Measurements from ENCODE around the gene OTOF.

OTOF gene

DNA sequence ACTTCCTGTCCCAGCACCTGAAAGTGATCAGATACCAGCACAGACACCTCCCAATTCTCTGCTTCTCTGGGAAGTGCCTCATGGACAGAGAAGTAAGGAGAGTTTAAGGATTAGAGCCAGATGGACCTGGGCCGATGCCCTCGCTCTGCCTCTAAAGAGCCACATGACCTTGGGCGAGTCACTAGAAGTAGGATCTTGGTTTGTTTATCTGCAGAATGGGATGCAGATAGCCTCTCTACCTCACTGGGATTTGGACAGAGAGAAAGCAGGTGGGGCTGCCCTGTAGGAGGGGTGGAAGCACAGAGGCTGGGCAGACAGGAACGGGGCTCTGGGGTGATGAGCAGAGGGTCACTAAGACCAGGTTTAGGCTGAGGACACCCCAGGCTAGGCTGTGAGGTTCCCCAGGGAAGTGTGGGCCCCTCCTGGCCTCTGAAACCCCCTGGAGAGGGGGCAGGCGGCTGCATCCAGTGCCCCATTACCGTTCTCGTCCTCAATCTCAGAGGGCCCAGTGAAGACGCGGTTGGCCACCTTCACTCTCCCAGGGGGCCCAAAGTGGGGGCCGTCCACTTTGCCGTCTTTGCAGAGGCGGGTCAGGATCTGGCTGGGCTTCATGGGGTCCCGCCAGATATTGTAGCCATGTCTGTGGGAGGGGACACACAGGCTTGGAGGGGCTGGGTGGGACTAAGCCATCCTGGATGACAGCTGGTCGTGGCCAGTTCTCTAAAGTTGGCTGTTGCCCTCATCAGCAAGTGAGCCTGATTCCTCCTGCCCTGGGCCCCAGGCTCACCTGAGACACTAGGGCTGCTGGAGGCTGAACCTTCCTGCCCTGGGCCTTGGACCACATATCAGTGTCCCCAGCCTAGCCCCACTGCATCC lies 13.3 kb downstream of the OTOF start:
- no peak for DNase-seq (ENCODE audit: low read depth)

DNA sequence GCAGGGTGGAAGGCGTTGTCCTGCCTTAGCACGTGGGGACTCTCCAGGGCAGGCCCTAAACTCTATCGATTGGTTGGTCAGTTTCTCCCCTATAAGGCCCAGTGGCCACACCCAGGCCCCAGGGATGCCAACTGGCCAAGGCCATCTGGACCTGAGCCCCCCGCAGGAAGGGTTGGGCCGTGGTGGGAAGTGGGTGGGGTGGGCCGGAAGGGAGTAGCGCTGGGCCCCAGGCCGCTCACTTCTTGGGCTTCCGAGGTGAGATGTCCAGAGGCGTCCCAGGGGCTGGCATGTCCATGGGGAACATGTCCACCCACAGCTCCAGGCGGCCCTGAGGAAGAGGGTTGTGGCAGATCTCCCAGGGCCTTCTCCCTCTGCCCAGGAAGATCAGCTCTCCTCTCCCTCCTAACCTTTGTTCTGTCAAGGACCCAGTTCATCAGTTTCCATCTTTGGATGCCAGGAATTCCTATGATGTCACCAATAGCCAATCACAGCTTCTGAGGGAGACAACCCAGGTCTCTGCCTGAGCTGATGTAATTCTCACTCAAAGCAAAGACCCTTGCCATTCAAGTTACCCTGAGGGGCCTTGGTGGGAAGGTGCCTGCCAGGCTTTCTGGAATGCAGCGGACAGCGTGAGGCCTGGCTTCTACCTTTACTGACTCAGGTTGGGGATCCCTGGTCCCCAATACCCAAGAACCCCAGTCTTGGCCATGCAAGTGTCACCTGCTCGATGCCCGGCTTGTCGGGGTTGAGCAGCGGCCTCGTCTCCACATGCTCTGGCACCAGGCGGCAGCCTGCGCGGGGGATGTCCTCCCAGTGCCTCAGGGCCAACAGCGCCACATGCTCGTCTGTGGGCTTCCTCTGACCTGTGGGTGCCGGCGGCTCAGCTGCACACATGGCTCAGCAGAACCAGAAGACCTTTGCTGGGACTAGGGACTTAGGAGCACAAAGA lies 14.4 kb downstream of the OTOF start:
- DNase-seq (ENCODE audit: low read depth), result no peak

DNA sequence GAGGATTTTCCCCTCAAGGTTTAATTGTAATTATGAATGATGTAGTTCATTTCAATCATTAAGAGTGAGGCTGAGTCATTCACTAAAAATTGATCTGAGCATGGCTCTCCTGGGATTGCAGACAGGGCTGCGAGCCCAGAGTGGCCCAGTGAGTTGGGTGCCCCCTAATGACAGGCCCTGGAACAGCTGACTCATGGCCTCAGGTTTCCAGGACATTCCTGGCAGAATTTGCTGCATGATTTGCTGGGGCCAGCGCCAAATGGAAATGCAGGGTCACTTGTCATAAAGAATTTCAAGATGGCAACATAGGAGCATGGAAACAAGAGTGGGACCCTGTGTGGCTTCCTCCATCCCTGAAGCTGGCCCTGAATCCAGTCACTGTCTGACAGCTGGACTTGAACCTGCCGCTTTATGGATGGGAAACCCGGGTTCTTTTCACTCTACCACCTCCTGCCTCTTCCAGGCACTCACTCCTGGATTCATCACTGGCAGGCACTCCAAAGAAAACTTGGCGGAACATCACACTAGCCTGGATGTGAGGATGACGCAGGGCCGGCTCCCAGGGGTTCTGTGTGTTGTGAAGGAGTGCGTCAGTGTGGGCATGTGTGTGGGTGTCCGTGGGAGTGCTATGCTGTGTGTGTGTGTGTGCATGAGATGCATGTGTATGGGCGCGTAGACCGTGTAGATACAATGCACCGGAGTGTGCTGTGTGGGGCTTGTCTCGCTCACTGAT lies 15.2 kb downstream of the OTOF start:
- DNase-seq (ENCODE audit: low read depth), result no peak

DNA sequence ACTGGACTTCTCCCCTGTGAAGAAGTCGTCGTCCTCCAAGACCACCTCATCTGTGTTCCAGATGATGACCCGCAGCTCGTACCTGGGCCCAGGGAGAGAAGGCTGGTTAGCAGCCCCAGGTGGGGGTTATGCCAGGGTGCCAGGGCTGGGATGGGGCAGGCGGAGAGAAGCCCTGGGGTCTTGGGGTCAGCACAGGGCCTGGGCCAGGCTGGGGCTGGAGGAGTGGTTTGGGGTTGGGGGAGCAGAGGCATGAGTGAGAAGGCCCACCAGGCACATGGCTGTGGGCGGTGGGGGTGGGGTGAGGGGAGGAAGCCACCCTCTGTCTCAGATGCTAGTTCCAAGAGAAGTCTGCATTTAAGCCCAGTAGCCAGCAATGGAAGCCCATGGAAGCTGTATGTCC lies 15.8 kb downstream of the OTOF start:
- no peak for DNase-seq (ENCODE audit: low read depth)

DNA sequence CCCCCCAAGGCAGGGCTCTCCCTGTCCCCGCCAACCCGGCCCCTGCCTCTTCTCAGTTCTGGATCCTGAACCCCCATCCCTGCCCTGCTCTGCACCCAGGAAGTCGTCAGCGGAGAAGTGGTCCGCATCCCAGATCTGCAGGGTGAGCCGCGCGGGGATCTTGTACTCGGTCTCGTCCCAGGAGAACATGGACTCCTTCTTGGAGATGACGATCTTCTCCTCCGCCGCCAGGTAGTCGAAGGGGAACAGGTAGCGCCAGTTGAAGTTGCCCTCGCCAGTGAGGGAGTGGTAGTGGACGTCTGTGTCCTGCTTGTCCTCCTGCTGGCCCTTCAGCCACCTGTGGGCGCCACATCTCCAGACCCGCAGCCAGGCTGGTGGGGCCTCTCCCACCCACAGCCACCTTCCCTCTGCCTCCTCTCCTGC lies 16.3 kb downstream of the OTOF start:
- DNase-seq (ENCODE audit: low read depth), result no peak

DNA sequence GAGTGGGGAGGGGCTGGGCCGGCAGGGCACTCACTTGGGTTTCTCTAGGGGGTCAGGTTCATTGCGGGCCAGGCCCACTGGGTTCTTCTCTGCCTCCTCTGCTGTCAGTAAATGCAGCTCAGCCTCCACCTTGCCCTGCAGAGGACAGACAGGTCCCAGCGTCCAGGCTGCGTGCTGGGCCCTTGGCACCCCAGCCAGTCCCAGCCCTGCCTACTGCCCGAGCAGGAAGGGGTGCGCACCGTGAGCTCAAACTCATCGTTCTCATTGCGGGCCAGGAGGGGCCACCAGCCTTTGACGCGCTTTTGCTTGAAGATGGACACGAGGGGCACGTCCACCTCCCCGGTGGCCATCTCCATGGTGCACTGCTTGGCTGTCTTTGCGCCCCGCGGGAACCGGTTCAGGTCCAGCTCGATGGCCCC lies 17.3 kb downstream of the OTOF start:
- no peak for DNase-seq (ENCODE audit: low read depth)

DNA sequence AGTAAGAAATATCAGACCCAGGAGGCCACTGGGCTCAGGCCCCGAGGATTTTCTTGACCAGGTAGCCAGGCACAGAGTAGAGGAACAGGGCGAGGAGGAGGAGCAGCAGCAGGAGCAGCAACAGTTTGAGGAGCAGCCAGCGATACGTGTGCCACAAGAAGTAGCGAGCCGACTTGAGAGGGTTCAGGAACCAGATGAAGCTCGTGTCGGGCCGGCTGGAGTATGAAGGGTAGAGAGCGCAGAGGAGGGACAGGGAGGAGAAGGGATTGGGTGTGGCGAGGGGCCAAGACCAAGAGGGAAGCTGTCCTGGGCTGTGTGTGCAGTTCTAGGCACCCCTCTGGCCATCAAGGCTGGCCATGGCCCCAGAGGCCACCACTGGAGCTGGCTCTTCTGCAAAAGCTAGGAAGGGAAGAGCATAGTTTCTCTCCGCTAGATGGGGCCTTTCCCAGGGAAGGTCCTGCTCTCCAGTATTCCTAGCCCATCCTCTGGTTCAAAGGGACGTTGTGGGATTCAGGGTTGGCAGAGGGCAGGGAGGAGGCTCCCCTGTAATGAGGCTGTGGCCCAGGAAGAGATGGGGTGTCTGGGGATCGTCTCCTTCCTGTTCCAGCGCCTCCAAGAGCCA lies 17.8 kb downstream of the OTOF start:
- DNase-seq (ENCODE audit: low read depth), result no peak

DNA sequence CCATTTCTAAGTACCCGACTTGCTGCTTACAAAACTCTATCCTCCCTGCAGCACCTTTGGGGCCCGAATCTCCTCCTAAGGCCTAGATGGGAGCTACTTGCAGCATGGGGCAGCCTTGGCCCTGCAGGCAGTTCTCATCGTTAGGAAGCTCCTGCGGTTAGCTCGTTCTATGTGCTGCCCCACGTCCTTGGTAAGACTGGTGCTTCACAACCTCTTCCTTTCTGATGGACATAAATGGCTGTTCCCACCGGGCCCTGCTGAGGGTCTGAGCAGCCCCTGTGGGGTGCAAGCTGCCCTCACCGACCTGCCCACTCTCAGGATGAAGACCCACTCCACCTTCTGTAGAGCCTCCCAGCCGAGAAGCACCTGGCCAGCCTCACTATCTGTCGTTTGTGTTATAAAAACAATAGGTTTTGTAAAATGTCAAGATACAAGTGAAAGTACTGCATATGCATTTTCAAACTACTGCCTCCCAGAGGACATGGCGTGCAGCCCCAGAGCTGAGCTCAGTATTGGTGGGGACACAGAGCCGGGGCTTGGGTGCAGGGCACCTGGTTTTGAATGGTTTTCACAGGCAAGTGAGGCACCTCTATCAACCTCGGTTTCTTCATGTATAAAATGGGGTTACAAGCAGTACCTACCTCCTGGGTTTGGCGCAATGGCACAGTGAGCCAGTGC lies 19.4 kb downstream of the OTOF start:
- DNase-seq (ENCODE audit: low read depth), result no peak

DNA sequence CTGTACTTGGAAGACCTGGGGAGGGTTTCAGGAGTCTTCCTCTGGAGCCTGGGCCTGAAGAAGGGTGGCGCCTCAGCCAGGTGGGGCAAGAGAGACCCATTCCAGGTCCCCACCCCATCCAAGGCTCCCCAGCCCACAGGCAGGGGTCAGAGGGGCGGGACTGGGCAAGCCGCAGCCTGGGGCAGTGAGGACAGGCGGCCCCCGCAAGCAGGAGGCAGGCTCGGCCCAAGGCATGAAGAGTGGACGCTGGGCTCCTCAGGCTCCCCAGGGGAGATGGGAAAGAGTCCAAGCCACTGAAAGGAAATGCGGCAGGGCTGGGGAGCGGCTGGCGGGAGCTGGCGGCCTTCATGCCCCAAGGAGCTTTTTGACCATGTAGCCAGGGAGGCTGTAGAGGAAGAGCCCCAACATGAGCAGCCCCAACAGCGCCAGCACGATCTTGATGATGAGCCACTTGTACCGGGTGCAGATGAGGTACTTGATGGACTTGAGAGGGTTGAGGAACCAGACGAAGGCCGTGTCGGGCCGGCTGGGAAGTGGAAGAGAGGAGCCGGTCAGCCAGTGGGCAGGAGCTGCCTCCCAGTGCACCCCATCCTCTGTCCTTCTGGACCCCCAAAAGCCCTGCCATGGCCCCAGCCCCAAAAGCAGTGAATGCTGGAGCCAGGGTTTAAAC lies 20.1 kb downstream of the OTOF start:
- DNase-seq (ENCODE audit: low read depth), result no peak

DNA sequence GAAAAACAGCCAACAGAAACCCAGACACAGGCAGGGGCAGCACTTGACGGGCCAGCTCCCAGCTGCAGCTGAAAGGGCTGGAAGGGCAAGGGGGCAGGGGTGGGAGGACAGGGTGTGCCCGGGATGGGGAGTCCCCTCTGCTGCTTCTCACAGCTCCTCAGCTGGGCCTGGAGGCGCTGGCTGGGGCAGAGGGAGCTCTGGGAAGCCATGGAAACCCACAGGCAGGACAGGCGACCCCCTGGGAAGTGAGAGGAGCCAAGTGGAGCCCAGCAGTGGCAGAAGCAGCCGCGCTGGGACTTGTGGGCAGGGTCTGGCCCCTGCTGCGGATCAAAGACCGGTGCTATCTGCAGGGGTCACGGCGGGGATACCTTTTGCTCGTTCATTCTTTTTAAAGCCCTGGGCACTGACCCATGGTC lies 20.7 kb downstream of the OTOF start:
- DNase-seq (ENCODE audit: low read depth), result no peak

DNA sequence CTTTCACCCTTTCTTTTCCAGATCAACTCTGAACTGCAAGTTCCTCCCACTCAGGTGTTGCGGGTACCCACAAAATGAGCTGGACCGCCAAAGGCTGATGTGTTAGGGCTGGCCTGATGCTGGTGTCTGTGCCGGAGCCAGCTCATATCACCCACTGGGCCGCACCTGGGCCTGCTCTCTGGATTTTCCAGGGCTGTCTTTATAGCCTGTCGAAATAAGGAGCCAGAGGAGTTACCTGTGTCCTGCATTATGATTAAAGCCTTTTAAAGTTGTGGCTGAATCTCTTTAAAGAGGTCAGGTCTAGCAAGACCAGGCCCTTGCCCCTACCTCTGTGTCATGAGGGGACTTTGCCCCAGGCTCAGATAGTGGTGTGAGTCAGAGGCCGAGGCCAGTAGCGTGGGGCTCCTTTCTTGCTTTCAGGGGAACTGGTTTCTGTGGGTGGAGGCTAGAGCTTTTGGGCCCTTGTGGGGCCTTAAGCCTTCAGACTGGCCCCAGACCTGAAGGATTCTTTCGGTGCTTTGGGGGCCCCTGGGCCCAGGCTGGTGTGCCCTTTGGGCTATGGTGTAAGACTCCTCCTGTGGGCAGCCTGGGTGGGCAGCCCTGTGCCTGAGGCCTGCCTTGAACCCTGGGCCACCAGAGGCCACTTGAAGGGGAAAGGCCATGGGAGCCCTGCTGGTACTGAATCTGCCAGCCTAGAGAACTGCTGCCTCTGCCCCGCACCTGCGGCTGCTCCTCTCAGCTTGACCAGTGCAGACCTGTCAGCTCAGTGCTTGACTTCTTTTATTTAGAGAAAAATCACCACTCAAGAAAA lies 21.3 kb downstream of the OTOF start:
- DNase-seq (ENCODE audit: low read depth), result no peak

DNA sequence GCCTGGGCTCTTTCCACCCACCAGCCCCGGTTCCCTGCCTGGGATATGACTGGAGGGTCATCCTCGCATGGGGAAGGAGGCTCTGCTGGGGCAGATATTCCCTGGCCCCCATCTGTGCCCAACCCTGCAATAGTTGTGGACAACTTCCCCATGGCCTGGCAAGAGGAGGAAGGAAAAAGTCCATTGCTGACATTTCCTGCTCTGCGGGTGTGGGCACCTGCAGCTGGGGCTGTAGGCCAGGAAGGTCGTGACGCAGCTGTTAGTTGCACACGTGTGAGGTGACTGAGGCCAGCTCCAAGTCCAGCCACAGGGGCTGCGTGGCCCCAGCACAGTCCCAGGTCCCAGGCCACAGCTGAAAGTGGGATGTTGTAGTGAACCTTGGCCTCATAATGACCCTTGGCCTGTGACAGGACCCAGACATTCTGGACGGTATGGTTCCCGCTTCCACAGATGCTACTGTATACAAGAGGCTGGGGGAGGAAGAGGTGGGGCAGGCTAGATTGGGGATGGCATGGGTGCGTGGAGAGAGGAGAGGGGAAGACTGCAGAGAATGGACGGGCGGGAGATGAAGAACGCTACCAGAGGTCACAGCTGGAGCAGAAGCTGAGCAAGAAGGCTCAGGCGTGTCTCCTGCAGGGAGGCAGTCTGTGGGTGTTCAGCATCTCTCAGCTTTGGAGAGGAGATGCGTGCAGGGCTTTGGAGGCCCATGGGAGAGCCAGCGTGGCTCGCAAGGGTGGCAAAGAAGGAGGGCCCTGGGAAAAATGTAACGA lies 22.1 kb downstream of the OTOF start:
- DNase-seq (ENCODE audit: low read depth), result no peak

DNA sequence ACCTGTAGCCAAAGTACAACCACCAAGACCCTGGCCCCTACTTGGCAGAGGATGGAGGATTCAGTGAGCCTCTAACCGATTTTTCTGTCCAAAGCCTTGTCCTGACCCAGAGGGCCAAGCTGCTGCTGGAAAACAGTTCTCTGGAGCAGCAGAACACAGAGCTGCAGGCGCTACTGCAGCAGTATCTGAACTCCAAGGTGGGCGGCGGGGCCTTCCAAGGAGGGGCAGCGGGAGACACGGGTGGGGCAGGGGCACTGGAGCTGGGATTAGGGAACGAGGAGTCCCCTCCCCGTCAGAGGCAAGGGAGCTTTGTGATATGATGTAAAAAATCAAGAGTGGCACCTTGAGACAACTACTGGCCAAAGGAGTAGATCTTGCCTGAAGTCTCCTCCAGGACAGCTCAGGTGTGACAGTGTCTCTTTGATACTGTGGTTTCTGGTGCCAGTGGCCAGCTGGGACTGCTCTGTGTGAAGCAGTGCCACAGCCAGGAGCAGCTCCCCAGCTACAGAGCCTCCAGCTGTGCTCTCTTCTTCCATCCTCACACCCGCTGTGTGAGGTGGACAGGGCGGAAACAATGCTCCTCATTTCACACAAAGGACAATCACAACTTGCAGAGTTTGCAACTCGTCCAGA lies 22.8 kb downstream of the OTOF start:
- DNase-seq (ENCODE audit: low read depth), result no peak

DNA sequence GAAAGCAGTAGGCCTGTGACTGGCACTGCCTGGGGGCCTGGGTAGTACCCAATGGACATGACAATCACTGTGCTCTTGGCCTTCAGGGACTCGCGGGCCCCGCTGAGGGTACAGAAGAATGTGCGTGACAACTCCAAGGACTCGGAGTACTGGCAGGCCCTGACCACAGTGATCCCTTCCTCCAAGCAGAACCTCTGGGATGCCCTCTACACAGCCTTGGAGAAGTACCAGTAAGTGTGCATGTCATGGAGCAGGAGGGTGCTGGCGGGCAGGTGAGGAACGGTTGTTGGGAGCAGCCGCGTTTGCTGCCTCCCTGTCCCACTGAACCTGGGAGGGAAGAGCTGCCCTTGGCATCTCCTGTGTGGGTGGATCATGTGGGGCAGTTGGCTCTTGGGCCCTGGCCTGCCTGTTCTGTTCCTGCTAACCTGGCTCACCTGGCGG lies 23.3 kb downstream of the OTOF start:
- DNase-seq (ENCODE audit: low read depth), result no peak

DNA sequence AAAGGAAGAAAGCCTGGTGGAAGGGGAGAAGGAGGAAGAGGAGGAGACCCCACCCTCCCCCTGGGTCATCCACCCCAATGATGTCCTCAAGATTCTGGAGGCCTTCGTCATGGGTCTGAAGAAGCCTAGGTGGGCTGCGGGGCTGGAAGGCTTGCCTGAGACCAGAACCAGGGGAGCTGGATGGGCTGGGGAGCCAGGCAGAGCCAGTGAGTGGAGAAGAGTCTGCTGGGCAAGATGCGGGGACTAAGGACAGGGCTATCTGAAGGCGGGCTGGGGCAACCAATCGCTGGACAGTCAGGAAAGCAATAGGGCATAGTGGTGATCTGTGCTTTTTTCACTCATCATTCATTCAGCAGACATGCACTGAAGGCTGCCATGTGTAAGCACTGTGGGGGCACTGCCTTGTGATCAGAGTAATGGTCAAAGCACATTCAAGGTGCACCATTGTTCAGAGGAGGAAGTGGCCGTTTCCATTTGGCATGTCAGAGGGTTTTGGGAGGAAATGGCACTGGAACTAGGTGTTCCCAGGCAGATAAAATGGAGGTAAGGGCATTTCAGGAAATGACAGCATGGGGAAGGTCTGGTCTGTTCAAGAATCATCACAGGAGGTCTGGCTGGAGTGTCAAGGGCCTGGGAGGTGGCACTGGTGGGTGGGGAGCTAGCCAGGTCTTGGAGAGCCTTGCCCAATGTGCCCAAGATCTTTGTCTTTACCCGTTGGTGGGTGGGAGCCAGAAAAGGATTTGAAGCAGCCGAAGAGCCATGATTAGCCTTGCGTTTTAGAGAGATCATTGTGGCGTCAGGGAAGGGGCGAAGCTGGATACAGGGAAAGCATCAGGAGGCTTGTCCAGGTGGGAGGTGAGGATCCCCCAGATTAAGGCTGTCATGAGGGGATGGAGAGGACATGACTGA lies 24.2 kb downstream of the OTOF start:
- DNase-seq (ENCODE audit: low read depth), result no peak

DNA sequence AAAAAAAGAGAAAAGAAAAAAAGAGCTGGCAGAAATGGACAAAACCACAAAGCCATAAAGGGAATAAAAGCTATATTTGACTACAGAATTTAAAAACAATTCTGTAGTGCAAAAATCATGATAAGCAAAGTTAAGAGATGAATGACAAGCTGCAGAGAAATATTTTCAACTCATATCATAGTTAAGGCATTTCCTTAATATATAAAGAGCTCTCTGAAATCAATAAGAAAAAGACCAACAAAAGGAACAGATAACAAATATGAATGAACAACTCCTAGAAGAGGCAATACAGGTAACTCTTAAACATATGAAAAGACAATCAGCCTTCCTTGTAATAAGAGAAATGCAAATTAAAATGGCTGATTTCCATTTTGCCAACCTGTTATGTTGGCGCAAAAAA lies 26.2 kb downstream of the OTOF start:
- no peak for DNase-seq (ENCODE audit: low read depth)

DNA sequence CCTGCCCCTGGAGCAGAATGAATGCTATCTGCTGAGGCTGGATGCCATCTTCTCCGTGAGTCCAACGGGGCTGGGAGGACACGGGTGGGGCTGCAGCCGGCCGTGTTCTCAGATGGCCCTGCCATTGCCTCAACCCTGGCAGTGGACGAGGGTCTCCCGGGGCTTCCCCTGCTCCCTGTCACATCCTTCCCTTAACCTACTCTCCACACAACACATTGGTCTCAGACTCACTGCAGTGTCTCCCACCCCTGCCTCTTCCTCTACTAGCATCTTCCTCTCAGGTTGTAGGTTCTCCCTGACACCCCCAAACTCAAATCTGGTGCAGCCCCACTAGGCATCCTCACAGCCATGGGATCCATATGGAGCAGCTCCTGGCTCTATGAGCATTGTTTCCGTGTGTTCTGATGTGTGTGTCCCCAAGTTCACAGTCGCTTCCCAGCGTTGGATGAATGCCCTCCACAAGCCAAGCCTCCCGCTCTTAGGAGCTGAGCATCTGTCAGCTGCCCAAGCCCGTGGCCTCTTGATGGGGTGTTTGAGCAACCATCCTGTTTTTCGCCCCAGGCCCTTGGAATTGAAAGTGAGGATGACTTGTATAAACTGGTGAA lies 27.8 kb downstream of the OTOF start:
- no peak for DNase-seq (ENCODE audit: low read depth)
